Tibial nerve (tissue), 4 donors: Measurements from ENCODE around the gene ISOC2. TPM values are rescaled to one million over a fixed set of nuclear protein-coding genes. Genes with fewer than 3 reads are reported as not detected.

Experiments used
- DNase-seq, 2 donors: peaks; one replicate each; pipeline ENCODE4 v3.0.0-alpha.2; 2019; ENCODE audit warnings: low spot score in 2 of 2
- H3K27ac ChIP-seq, 4 donors: fragments of 200-600 bp; sonication (generic) in 3 of 4; one replicate each; pipeline ENCODE4 v1.5.1; 2017 to 2019; ENCODE audit warnings: mild to moderate bottlenecking in 1 of 4
- H3K27me3 ChIP-seq, 2 donors: fragments of 200-600 bp; sonication (generic) in 1 of 2; one replicate each; pipeline versions ENCODE4 v1.5.1 to v1.6.0; 2017 to 2019
- H3K36me3 ChIP-seq, 3 donors: fragments of 200-600 bp; sonication (generic); one replicate each; pipeline ENCODE4 v1.5.1; 2018 to 2019
- H3K4me1 ChIP-seq, 4 donors: fragments of 200-600 bp; sonication (generic) in 3 of 4; one replicate each; pipeline ENCODE4 v1.5.1; 2017 to 2019
- H3K4me3 ChIP-seq, 4 donors: fragments of 200-600 bp; sonication (generic) in 3 of 4; one replicate each; pipeline ENCODE4 v1.5.1; 2017 to 2019; ENCODE audit warnings: mild to moderate bottlenecking in 1 of 4, moderate library complexity in 1 of 4
- H3K9me3 ChIP-seq, 4 donors: fragments of 200-600 bp; sonication (generic) in 3 of 4; one replicate each; pipeline ENCODE4 v1.5.1; 2017 to 2019
- CTCF ChIP-seq, 5 experiments: fragments of 200-600 bp in 3 of 5; fragments of 450-650 bp in 2 of 5; sonication (generic) in 3 of 5; IDR thresholded peaks; one replicate each; pipeline ENCODE4 v1.5.1; 2016 to 2019; ENCODE audit warnings: antibody characterized with exemption in 5 of 5, mild to moderate bottlenecking in 3 of 5, moderate library complexity in 2 of 5
- EP300 ChIP-seq, 2 donors: sonication (generic); formaldehyde crosslinking; IDR thresholded peaks; one replicate each; pipeline ENCODE4 v1.6.1; 2017; ENCODE audit warnings: antibody characterized with exemption in 2 of 2, mild to moderate bottlenecking in 1 of 2
- POLR2A ChIP-seq, 2 donors: fragments of 450-650 bp; IDR thresholded peaks; one replicate each; pipeline ENCODE4 v1.6.1; 2017; ENCODE audit warnings: antibody characterized with exemption in 2 of 2, mild to moderate bottlenecking in 2 of 2, moderate library complexity in 2 of 2
- WGBS, 2 donors: methylation state at CpG; one replicate each; pipeline ENCODE4 v1.1.5; 2018; 5-methylcytosine and 5-hydroxymethylcytosine counted together
- total RNA-seq, 4 donors: library from RNA; depleted of rRNA; stranded (reverse); fragments of >200 nt; gene quantifications; one replicate each; pipeline ENCODE4 v1.1.0, GENCODE V29; 2016

The ISOC2 gene
- total RNA-seq, 4 donors from 2014 or later: 38.0 to 80.4 (median 65.9) TPM

- peak overlapping the region in 3 of 4 donors; percentile 58 to 84 (median 81) for H3K27ac ChIP-seq
- H3K9me3 ChIP-seq: no peaks in the 10 kb centered on the region
- H3K4me1 ChIP-seq: peaks cover 0 to 11% (median 2%) of the 10 kb centered on the region in 4 donors
- TF ChIP-seq POLR2A (IDR thresholded peaks at IDR 0.05) (no peak), EP300 (IDR thresholded peaks at IDR 0.05) (peak; percentile 57 to 59), CTCF (IDR thresholded peaks at IDR 0.05) (peak; percentile 98 to 99 (median 99))
- peaks cover 0 to 25% (median 0%) of the 10 kb centered on the region in 3 donors for H3K36me3 ChIP-seq
- DNase-seq: peak; percentile 89
- no peaks in the 10 kb centered on the region for H3K27me3 ChIP-seq
- WGBS, 2 donors: 13 to 15% methylated on average over 62 to 64 of the region's 64 CpGs
- H3K4me3 ChIP-seq: peak overlapping the region; percentile 27 to 56 (median 39)
Observed at GRCh38 chr19:55503502-55504251, 42.2 kb upstream of the ISOC2 start.

GRCh38 chr19:55503157-55503501 is 41.7 kb upstream of the ISOC2 start:
- DNase-seq: no peak
- TF ChIP-seq CTCF (IDR thresholded peaks at IDR 0.05): no peak
- no peak for TF ChIP-seq POLR2A (IDR thresholded peaks at IDR 0.05)
- no peak for TF ChIP-seq EP300 (IDR thresholded peaks at IDR 0.05)
- Histone ChIP-seq H3K27ac (peak overlapping the region in 1 of 4 donors; percentile 84), H3K4me1 (peaks cover 0 to 11% (median 2%) of the 10 kb centered on the region in 4 donors), H3K36me3 (peaks cover 0 to 25% (median 0%) of the 10 kb centered on the region in 3 donors), H3K9me3 (no peaks in the 10 kb centered on the region), H3K4me3 (peak overlapping the region in 1 of 4 donors; percentile 48), H3K27me3 (no peaks in the 10 kb centered on the region)
- WGBS, 2 donors: 88 to 91% methylated on average over 17 of the region's 17 CpGs

DNA sequence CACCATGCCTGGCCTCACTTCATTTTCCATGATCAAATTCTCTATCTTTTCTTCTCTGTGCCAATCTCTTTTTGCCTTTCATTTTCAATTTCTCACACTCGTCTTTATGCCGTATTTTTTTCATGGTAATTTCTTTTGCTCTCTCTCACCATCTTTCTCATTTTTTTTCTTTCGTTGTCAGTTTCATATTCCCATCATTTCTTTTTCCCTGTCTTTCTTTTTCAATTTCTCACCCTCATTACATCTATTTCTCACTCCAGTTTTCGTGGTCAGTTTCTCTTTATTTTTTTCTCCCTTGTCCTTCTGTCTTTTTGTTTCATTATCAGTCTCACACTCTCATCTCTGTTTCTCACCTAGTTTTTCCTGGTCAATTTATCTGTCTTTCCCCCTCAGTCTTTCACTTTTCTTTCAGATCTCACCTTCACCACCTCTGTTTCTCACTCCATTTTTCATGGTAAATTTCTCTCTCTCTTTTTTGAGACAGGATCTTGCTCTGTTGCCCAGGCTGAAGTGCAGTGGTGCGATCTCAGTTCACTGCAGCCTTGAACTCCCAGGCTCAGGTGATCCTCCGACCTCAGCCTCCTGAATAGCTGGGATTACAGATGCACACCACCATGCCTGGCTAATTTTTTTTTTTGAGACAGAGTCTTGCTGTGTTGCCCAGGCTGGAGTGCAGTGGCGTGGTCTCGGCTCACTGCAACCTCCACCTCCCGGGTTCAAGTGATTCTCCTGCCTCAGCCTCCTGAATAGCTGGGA is 40.9 kb upstream of the ISOC2 start:
- TF ChIP-seq EP300 (IDR thresholded peaks at IDR 0.05): no peak
- H3K27me3 ChIP-seq: no peaks in the 10 kb centered on the region
- H3K27ac ChIP-seq: no peak overlapping the region
- WGBS, 2 donors: 94 to 96% methylated on average over 9 of the region's 9 CpGs
- H3K36me3 ChIP-seq: peaks cover 0 to 25% (median 0%) of the 10 kb centered on the region in 3 donors
- H3K4me1 ChIP-seq: peaks cover 0 to 11% (median 2%) of the 10 kb centered on the region in 4 donors
- H3K9me3 ChIP-seq: no peaks in the 10 kb centered on the region
- H3K4me3 ChIP-seq: no peak overlapping the region
- no peak for DNase-seq

GRCh38 chr19:55500368-55500952 is 39.0 kb upstream of the ISOC2 start:
- WGBS, 2 donors: 94% methylated on average over 25 to 26 of the region's 26 CpGs
- Histone ChIP-seq H3K4me3 (no peak overlapping the region), H3K27ac (no peak overlapping the region), H3K9me3 (no peaks in the 10 kb centered on the region), H3K36me3 (peaks cover 0 to 25% (median 0%) of the 10 kb centered on the region in 3 donors), H3K27me3 (no peaks in the 10 kb centered on the region), H3K4me1 (peaks cover 0 to 17% (median 2%) of the 10 kb centered on the region in 4 donors)
- no peak for DNase-seq
- TF ChIP-seq CTCF (IDR thresholded peaks at IDR 0.05) (no peak), POLR2A (IDR thresholded peaks at IDR 0.05) (no peak), EP300 (IDR thresholded peaks at IDR 0.05) (no peak)

- no peaks in the 10 kb centered on the region for H3K9me3 ChIP-seq
Observed at GRCh38 chr19:55498246-55498840, 36.9 kb upstream of the ISOC2 start.

More at GRCh38 chr19:55498246-55498840, 36.9 kb upstream of the ISOC2 start:
- no peak overlapping the region for H3K4me3 ChIP-seq
- peaks cover 0 to 25% (median 0%) of the 10 kb centered on the region in 3 donors for H3K36me3 ChIP-seq
- no peak overlapping the region for H3K27ac ChIP-seq
- 57 to 80% methylated on average over 1 to 2 of the region's 2 CpGs for WGBS, 2 donors
- DNase-seq: no peak
- TF ChIP-seq POLR2A (IDR thresholded peaks at IDR 0.05) (no peak), EP300 (IDR thresholded peaks at IDR 0.05) (no peak), CTCF (IDR thresholded peaks at IDR 0.05) (no peak)
- H3K4me1 ChIP-seq: peaks cover 0 to 25% (median 2%) of the 10 kb centered on the region in 4 donors
- no peaks in the 10 kb centered on the region for H3K27me3 ChIP-seq
